Middle frontal gyrus (tissue), 1 donor: Measurements from ENCODE around the gene ACAP1.

Experiments
- DNase-seq: peaks from one replicate; pipeline ENCODE4 v3.0.0-alpha.2; 2015; ENCODE audit warnings: low spot score; ENCODE audit errors: extremely low spot score

ACAP1 gene

DNA sequence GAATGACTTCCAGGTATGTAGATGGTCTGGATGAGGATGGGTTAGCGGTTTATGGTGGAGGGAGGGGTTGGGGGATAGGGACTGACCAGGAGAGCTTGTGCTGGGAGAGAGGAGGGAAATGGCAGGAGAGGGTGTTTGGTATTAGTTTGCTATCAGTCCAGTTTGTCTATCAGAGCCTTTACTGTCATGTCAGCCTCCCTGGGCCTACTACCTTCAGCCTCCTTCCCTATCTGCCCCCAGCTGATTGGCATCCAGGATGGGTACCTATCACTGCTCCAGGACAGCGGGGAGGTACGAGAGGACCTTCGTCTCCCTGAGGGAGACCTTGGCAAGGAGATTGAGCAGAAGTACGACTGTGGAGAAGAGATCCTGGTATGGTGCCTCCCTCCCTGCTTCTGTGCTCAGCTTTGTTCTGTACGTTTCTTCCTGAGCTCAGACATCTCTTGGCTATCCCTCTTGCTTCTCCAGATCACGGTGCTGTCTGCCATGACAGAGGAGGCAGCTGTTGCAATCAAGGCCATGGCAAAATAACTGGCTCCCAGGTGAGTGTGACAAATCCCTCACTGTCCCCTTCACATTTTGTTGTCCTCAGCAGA, 25.1 kb upstream of the ACAP1 start:
- DNase-seq: no peak

DNA sequence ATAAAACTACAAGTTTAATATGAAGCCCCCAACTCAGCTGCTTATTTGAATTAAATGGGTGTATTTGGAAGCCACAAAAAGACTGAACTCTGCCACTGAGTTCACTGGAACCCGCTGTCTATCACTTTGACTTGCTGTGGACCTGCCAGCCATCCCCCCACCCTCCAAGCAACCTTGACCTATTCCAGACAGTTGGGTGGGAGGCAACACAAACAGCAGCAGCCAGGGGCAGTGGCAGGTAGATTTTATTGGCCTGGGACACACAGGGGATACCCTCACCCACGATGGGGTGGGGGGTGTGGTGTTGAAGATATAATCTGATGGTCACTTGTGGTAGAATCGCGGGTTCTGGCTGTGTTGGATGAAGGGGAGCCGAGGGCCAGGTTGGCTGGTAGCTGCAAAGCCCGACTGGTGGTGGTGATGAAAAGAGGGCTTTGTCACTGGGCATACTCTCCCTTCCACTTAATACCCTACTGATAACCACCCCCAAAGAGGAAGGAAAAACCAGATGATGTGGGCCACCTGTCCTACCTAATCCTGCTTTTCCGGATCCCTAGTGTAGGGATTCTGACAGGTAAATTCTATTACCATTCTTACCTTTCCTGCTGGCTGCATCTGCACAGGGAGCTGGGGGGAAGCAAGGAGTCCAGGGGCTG, 23.8 kb upstream of the ACAP1 start:
- no peak for DNase-seq

- DNase-seq: no peak
Observed at GRCh38 chr17:7313088-7313889, 23.0 kb upstream of the ACAP1 start.

DNA sequence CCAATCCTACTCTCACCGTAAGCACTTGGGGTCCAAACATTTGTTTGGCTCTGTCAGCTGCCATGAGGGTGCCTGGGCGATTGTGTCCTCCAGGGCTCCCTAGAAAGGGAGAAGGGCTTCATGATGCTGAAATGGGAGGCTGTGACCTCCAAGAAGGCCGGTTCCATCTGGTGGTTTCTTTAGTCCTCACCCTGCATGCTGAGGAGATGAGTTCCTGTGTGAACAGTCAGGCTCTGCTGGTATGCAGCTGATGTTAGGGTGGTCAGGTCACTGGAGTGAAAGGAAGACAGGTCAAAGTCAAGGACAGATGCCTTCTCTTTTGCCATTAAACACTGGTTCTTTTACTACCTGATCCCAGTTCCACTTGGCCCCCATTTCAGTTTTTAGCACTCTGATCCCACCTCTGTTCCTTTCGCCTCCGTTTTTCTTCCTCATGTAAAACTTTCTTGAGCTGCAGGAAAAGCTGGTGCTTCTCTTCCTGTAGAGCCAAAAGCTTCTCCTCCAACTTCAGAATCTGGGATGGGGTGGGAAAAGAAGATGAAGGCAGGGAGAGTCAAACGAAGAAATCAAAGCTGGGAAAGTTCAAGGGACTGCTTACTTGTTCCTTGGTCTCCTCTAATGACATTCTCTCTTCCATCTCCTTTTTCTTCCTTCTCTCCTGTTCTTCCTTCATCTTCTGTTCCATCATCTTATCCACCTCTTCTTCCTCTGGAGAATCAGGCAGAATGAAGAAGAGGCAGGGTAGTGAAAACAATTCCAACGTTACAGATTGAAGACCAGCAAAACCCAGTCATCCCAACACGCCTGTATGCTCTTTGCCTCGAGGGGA, 22.2 kb upstream of the ACAP1 start:
- DNase-seq: no peak

DNA sequence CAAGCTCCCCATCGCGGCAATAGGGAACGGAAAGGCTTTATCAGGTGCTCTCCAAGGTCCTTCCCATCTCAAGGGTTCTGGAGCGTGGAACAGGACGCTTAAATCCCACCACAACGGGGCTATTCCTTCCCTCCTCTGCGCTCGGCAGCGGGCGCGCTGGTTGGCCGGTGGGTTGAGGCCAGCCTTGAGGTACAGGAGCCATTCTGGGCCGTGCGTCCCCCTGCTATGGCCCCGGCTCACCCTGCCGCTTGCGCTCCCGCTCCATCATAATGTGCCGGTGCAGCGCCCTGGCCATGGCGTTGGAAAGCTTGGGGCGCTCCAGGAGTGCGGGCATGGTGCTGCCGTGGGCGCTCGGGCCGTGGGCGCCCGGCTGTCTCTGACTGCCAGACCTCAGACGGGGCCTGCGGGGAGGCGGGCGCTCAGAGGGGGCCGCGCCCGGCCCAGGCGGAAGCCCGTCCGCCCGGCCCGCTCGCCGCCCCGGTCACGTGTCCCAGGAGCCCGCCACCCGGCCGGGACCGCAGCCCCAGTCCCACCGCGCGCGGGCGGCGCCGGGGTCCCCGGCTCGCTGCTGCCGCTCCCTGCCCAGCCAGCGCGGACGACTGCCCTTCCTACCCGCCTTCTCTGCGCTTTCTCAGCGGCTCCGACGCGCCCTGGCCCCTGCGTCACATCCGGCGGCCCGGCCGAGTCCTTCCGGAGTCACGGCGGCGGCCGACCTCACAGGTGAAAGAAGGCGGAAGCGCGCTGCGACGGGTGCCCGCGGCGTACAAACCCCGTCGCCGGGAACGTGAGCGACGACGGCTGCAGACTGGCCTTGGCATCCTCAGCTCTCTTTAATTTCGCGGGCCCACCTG, 21.4 kb upstream of the ACAP1 start, which contains the start of gene GPS2:
Gene GPS2, minus strand, starts transcription at position 642 of the 851 bp plus-strand sequence. Its CDS starts 308 bp downstream, at position 334.
- DNase-seq: peak; percentile 66

DNA sequence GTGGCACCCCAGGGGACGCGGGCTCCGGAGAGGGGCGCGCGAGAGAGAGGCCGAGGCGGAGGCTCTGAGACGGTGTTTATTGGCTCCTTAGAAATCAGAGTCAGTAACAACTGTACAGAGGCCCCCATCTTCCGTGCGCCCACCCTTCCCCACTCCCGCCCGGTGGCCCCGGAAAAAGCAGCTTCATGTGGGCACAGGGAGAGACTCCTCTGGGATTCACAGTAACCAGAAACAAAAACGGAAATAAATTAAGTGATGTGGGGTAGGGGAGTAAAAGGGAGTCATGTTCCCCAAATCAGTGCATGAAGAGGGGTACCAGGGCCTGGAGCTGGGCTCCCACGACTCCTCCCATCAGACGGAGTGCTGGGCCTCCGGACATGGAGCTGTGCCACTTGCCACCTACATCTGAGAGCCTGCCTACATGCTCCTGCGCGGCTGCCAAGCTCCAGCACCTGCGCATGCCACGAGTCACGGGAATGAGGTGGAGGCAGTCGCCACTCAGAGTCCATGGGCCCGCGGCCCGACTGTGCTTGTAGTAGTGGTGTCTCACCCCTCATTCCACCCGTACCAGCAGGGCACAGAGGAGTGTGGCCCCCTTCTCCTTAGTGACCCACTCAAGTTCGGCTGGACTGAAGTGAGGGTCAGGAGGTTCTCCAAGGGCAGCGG, 20.6 kb upstream of the ACAP1 start:
- no peak for DNase-seq

- no peak for DNase-seq
Observed at GRCh38 chr17:7317161-7317803, 19.0 kb upstream of the ACAP1 start.

DNA sequence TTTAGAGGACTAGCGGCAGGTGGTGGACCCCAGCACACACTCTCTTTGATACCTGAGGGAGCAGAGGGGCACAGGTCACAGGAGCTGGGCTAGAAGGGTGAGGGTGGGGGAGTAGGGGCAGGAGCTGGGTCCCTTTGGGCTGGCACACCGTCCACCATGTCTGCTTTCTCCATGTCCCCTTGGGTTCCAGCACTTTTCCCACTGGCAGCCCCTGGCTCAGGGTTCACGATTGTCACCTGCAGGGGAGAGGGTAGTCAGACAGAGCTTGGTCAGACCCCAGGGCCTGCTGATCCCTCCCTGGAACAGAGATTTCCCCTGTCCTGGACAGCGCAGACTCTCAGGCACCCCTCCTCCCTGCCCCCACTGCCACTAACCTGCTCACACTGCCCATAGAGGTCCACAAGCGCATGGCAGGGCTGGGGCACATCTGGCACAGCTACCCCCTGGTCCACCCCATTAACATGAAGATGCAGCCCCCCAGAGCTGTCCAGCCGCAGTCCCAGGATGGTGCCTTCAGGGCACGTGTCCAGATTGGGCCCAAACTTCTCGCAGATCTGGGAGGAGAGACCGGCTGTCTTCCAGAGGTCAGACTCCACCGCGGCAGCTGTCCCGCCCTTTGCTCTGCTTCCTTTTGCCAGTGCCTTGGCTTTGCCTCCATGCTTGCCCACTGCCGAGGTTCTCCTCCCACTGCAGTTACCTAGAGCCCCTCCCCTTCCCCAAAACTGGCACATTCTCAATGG, 18.0 kb upstream of the ACAP1 start:
- DNase-seq: no peak

DNA sequence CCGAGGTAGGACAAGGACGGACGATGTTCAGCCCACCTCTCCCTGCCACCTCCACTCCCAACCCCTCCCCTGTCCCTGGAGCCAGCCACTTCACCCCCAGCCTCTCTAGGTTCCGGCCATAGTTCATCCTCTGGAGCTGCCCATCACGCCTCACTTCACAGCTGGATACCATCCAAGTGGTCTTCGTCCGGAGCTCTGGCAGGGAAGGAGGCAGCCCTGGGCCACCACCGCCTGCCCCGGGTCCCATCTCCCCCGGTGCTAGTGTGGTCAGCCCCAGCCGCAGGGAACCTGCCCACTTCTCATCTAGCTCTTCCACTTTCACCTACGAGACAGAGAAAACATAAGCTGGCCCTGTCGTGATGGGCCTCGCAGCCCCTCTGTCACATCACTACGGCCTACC, 14.9 kb upstream of the ACAP1 start:
- no peak for DNase-seq

DNA sequence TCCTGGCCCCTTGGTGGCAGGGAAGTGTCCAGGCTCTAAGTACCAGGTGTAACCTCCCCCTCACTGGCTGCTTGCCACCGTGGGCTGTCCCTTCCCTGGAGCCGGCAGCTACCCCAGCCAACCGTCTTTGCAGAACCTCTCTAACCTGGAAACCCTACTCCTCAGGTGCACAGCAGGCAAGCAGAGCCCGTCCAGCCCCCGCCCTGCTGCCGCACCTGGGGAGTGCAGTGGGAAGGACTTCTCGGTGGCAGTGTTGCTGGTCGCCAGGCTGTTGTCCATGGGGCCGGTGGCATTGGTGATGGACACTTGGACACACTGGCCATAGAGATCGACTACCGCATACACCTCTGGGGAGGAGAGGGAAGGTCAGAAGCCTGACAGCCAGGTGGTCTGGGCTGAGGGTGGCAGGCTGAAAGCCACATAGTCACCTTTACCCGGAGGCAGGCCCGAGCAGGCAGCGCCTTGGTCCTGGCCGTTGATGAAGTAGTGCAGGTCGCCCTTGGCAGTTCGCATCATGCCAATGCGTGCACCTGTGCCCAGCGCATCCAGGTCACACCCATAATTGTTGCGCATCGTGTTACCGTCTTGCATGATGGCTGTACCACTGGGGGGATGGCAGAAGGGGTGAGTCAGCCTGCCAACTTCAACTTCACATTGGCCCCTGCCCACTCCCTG, 13.7 kb upstream of the ACAP1 start:
- no peak for DNase-seq

GRCh38 chr17:7323731-7324437, 12.4 kb upstream of the ACAP1 start:
- DNase-seq: no peak

- no peak for DNase-seq
Observed at GRCh38 chr17:7324438-7324779, 11.9 kb upstream of the ACAP1 start.

GRCh38 chr17:7325031-7325528, 11.2 kb upstream of the ACAP1 start:
- DNase-seq: no peak

DNA sequence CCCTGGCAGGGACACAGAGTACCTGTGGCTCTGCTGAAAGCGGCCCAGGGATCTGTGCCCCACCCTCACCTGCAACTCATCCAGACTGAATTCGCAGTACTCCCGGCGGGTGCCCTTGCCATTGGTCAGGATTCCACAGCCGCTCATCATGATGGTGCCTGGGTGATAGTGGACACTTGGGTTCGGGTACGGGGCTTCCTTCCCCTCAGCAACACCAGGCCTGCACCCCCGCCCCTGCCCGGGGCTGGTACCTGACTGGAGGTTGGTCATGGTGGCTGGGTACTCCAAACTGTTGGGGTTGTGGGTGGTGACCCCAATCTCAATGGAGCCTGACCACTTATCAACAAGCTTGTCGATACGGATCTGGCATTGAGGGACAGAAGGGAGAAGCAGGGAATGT, 10.1 kb upstream of the ACAP1 start:
- DNase-seq: no peak

DNA sequence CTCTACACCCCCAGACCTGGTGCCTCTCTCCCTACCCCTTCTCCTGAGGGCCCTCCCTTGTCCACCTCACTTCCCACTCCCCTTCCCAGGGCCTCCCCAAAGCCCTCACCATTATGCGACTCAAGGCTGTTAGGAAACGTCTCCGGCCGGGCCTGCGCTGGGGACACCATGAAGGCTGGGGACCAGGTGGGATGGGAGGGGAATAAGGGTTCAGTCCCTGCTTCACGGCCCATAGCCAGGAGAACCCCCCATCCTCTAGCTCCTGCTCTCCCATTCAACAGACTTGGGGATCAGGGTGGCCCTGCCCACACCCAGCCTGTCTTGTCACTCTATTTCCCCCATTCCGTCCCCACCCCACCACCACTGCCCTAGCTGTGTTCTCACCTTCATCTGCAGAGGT, 9.3 kb upstream of the ACAP1 start:
- DNase-seq: no peak

DNA sequence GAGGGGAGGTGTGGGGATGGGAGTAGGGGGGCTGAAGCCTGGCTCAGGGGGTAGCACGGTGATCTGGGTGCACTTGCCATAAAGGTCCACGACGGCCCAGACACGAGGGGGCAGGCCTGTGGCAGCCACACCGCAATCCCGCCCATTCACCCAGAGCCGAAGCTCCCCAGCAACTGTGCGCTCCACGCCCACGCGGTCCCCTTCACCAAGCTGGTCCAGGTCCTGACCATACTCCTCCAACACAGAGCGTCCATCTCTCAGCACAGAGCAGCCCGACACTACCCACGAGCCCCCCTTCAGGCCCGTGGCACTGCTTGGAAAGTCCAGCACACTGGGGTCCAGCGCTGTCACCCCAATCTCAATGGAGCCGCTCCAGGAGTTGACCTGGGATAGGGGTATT, 8.8 kb upstream of the ACAP1 start:
- no peak for DNase-seq

DNA sequence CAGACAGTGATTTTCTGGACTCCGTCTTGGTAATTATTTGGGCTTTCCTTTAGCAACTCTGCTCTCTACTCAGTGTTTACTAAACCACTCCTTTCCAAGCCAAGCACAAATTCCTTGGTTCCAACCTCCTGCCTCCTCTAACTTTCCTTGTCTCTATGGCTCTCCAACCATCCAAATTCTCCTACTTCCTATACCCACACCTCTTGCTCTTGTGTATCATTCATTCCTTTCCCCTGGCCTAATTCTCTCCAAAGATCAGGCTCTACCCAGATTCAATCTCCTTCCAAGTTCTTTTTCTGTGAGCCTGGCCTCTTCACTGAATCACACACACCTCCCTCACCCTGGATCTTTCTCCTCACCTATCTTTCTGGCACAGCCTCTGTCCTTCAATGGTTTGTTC, 8.3 kb upstream of the ACAP1 start:
- DNase-seq: no peak
